B cell (primary cell): Measurements from ENCODE around the gene S1PR1. TPM values are rescaled to one million over a fixed set of nuclear protein-coding genes. Genes with fewer than 3 reads are reported as not detected.
A peak's percentile ranks its signal among the peaks of the same experiment; 100 is the strongest.

Experiments
- ATAC-seq: fragments of 200-7000 bp; cut with Tn5 transposase; one replicate; pipeline ENCODE4 v1.10.0; 2021; ENCODE audit warnings: low read depth, mild to moderate bottlenecking, moderate number of reproducible peaks, moderate library complexity
- CTCF ChIA-PET: fragments of 350-600 bp; sonication (Branson Sonifier 250); formaldehyde crosslinking; loops from one replicate; lab custom pipeline; 2021; ENCODE audit warnings: antibody characterized with exemption, inconsistent platforms; lab: Charles Lee
- POLR2A ChIA-PET: fragments of 350-600 bp; sonication (Branson Sonifier 250); formaldehyde crosslinking; loops from one replicate; lab custom pipeline; 2021; ENCODE audit warnings: antibody characterized with exemption; lab: Charles Lee
- DNase-seq: peaks from one replicate; pipeline ENCODE4 v3.0.0; 2013
- H2AFZ ChIP-seq: 2 replicates; pipeline ENCODE4 v1.6.1; 2012; ENCODE audit warnings: mild to moderate bottlenecking, low read depth, low read length; ENCODE audit not compliant: insufficient read depth, poor library complexity, severe bottlenecking
- H3K27ac ChIP-seq, 2 donors: 1 replicate in 1 of 2; 2 replicates in 1 of 2; pipeline ENCODE4 v1.5.1; 2012 to 2013; ENCODE audit warnings: low read length in 2 of 2, mild to moderate bottlenecking in 2 of 2, moderate library complexity in 1 of 2
- H3K27me3 ChIP-seq, 4 experiments: fragments of 200-600 bp in 1 of 4; sonication (generic) in 1 of 4; replicated peaks in 1 of 4; 1 replicate in 2 of 4; 2 replicates in 2 of 4; pipeline versions ENCODE4 v1.6.1 to v1.7.0; 2013 to 2016; ENCODE audit warnings: low read length in 3 of 4, mild to moderate bottlenecking in 2 of 4, mixed read lengths in 1 of 4, moderate library complexity in 1 of 4; ENCODE audit not compliant: insufficient read depth in 4 of 4, control insufficient read depth in 3 of 4; ENCODE audit errors: control extremely low read depth in 1 of 4
- H3K36me3 ChIP-seq, 2 experiments: replicated peaks in 1 of 2; 1 replicate in 1 of 2; 2 replicates in 1 of 2; pipeline versions ENCODE4 v1.6.1 to v1.7.1; 2013; ENCODE audit warnings: low read length in 1 of 2; ENCODE audit not compliant: insufficient read depth in 2 of 2, control insufficient read depth in 1 of 2; ENCODE audit errors: control extremely low read depth in 1 of 2, extremely low read depth in 1 of 2
- H3K4me1 ChIP-seq, 2 donors: fragments of 200-600 bp in 1 of 2; sonication (generic) in 1 of 2; 1 replicate in 1 of 2; 2 replicates in 1 of 2; pipeline versions ENCODE4 v1.5.1 to v1.6.1; 2013 to 2017; ENCODE audit warnings: low read length in 2 of 2; ENCODE audit not compliant: control insufficient read depth in 2 of 2, insufficient read depth in 2 of 2
- H3K4me2 ChIP-seq: replicated peaks from 2 replicates; pipeline ENCODE3; 2012; ENCODE audit warnings: mild to moderate bottlenecking, low read depth, low read length; ENCODE audit not compliant: poor library complexity, severe bottlenecking
- H3K4me3 ChIP-seq, 5 experiments: fragments of 200-600 bp in 1 of 5; sonication (generic) in 1 of 5; 1 replicate in 3 of 5; 2 replicates in 2 of 5; pipeline versions ENCODE4 v1.5.1 to v1.7.0; 2011 to 2016; ENCODE audit warnings: low read length in 4 of 5, mild to moderate bottlenecking in 4 of 5, low read depth in 2 of 5, control low read depth in 1 of 5, moderate library complexity in 1 of 5; ENCODE audit not compliant: insufficient read depth in 1 of 5; ENCODE audit errors: control extremely low read depth in 1 of 5, extremely low read depth in 1 of 5
- H3K79me2 ChIP-seq: fragments of 200-600 bp; sonication (generic); one replicate; pipeline ENCODE4 v1.6.0; 2016; ENCODE audit warnings: low read length; ENCODE audit not compliant: control insufficient read depth, insufficient read depth
- H3K9ac ChIP-seq: fragments of 200-600 bp; sonication (generic); 2 replicates; pipeline ENCODE4 v1.6.1; 2017; ENCODE audit warnings: mild to moderate bottlenecking, low read length, moderate library complexity
- H3K9me3 ChIP-seq, 3 donors: one replicate each; pipeline versions ENCODE4 v1.6.1 to v1.7.1; 2013; ENCODE audit warnings: low read length in 2 of 3; ENCODE audit not compliant: control insufficient read depth in 2 of 3, insufficient read depth in 1 of 3; ENCODE audit errors: control extremely low read depth in 1 of 3
- H4K20me1 ChIP-seq: 2 replicates; pipeline ENCODE4 v1.6.0; 2012; ENCODE audit warnings: mild to moderate bottlenecking, low read length; ENCODE audit not compliant: insufficient read depth, control insufficient read depth, poor library complexity, severe bottlenecking
- H3K27ac Mint-ChIP-seq: one replicate; pipeline ENCODE4 v1.8.0; 2021; ENCODE audit warnings: mixed read lengths
- H3K27me3 Mint-ChIP-seq: one replicate; pipeline ENCODE4 v1.8.0; 2021; ENCODE audit warnings: mixed read lengths
- H3K4me1 Mint-ChIP-seq: one replicate; pipeline ENCODE4 v1.8.0; 2021; ENCODE audit warnings: mixed read lengths
- H3K4me3 Mint-ChIP-seq: one replicate; pipeline ENCODE4 v1.8.0; 2021; ENCODE audit warnings: mixed read lengths
- H3K9me3 Mint-ChIP-seq: one replicate; pipeline ENCODE4 v1.8.0; 2022; ENCODE audit warnings: mixed read lengths; ENCODE audit not compliant: insufficient read depth
- CTCF ChIP-seq: fragments of 200-600 bp; IDR thresholded peaks from one replicate; pipeline ENCODE4 v1.8.0; 2022; ENCODE audit warnings: antibody characterized with exemption, mild to moderate bottlenecking
- EZH2 ChIP-seq: IDR thresholded peaks from 2 replicates; pipeline ENCODE4 v1.6.1; 2012; ENCODE audit warnings: borderline replicate concordance, low read depth, mild to moderate bottlenecking, moderate library complexity, low read length; ENCODE audit not compliant: insufficient read depth, poor library complexity, severe bottlenecking
- WGBS: methylation state at CpG from one replicate; pipeline ENCODE4 v1.1.5; 2013; ENCODE audit warnings: missing lambda C conversion rate; ENCODE audit not compliant: insufficient coverage; 5-methylcytosine and 5-hydroxymethylcytosine counted together
- intact Hi-C: fragments of 100-400 bp; cut with micrococcal nuclease; formaldehyde crosslinking; loops from one replicate; pipeline ENCODE4 v1.10.0; 2022
- polyA plus RNA-seq: library from polyadenylated mRNA; depleted of rRNA; stranded (reverse); fragments of >200 nt; gene quantifications from 2 replicates; pipeline ENCODE4 v1.2.3, GENCODE V29; 2012
- total RNA-seq, 2 donors: library from RNA; stranded (reverse); fragments of 120-200 nt in 1 of 2; gene quantifications; 1 replicate in 1 of 2; 2 replicates in 1 of 2; pipeline versions ENCODE4 v1.2.3 to v1.2.4, GENCODE V29; 2013 to 2022

S1PR1 gene
- total and polyA plus RNA-seq, 2 donors (not counting 1 experiment from before 2014, with no cell fraction given), result 44.5 to 225 TPM

- Histone ChIP-seq H3K4me2 (peak overlapping the region; percentile 62), H3K27ac (no peak overlapping the region), H3K4me1 (peaks cover 31 to 39% of the 10 kb centered on the region in 2 donors), H3K27me3 (no peaks in the 10 kb centered on the region), H4K20me1 (no peaks in the 10 kb centered on the region), H3K9ac (no peak overlapping the region), H3K4me3 (peak overlapping the region in 1 of 5 experiments; percentile 15), H3K79me2 (no peaks in the 10 kb centered on the region), H3K36me3 (no peaks in the 10 kb centered on the region), H2AFZ (no peak overlapping the region), H3K9me3 (no peaks in the 10 kb centered on the region)
- no peak for DNase-seq
- H3K9me3 Mint-ChIP-seq, result no peaks in the 10 kb centered on the region
- no peak overlapping the region for H3K27ac Mint-ChIP-seq
- TF ChIP-seq CTCF, result no peak
- TF ChIP-seq EZH2, result no peak
- no peak for ATAC-seq
- POLR2A ChIA-PET, result no interaction called here
- CTCF ChIA-PET, result no interaction called here
- intact Hi-C loops, result no loop called here
- H3K4me1 Mint-ChIP-seq, result peaks cover 46% of the 10 kb centered on the region
- no peaks in the 10 kb centered on the region for H3K27me3 Mint-ChIP-seq
- WGBS, result no CpG with 5 or more reads among the region's 6 CpGs
- peak overlapping the region; percentile 56 for H3K4me3 Mint-ChIP-seq
These were observed 40.0 kb downstream of the S1PR1 start for GRCh38 chr1:101276818-101277217.

- Histone ChIP-seq H3K4me1 (peaks cover 31 to 39% of the 10 kb centered on the region in 2 donors), H3K79me2 (no peaks in the 10 kb centered on the region), H3K27me3 (no peaks in the 10 kb centered on the region), H3K9me3 (no peaks in the 10 kb centered on the region), H3K9ac (no peak overlapping the region), H3K36me3 (no peaks in the 10 kb centered on the region), H2AFZ (no peak overlapping the region), H3K4me3 (no peak overlapping the region), H3K4me2 (no peak overlapping the region), H4K20me1 (no peaks in the 10 kb centered on the region), H3K27ac (no peak overlapping the region)
- CTCF ChIA-PET, result interaction anchor here (1.3 to 3.5 kb wide), 3 partner anchors 10 to 166 kb away, joined by 3 to 38 read pairs (median 4); no protein-coding TSS in a partner anchor
- intact Hi-C loops, result no loop called here
- Mint-ChIP-seq H3K27ac (no peak overlapping the region), H3K4me3 (no peak overlapping the region), H3K27me3 (no peaks in the 10 kb centered on the region), H3K9me3 (no peaks in the 10 kb centered on the region), H3K4me1 (peaks cover 46% of the 10 kb centered on the region)
- TF ChIP-seq CTCF, result no peak
- TF ChIP-seq EZH2, result no peak
- no peak for DNase-seq
- POLR2A ChIA-PET, result no interaction called here
- ATAC-seq, result no peak
- WGBS, result no CpG with 5 or more reads among the region's 4 CpGs
These were observed 41.4 kb downstream of the S1PR1 start for GRCh38 chr1:101278238-101278637.
